Spleen (tissue), 11 donors: ENCODE results near the gene NCOA4. TPM values are rescaled to one million over a fixed set of nuclear protein-coding genes. Genes with fewer than 3 reads are reported as not detected.

Experiments used
- DNase-seq: peaks from one replicate; pipeline ENCODE4 v3.0.0-alpha.2; 2020
- H3K27ac ChIP-seq, 8 donors: fragments of 200-600 bp; sonication (generic) in 7 of 8; 1 replicate in 4 of 8; 2 replicates in 4 of 8; pipeline versions ENCODE4 v1.5.0 to v1.8.0; 2016 to 2021; ENCODE audit warnings: inconsistent platforms in 4 of 8, mild to moderate bottlenecking in 4 of 8, moderate library complexity in 1 of 8
- H3K27me3 ChIP-seq, 7 donors: fragments of 200-600 bp; sonication (generic) in 6 of 7; replicated peaks in 1 of 7; 1 replicate in 4 of 7; 2 replicates in 3 of 7; pipeline versions ENCODE4 v1.5.0 to v1.8.0; 2016 to 2021; ENCODE audit warnings: inconsistent platforms in 3 of 7, mild to moderate bottlenecking in 1 of 7
- H3K36me3 ChIP-seq, 6 donors: fragments of 200-600 bp; sonication (generic) in 5 of 6; 1 replicate in 4 of 6; 2 replicates in 2 of 6; pipeline versions ENCODE4 v1.5.0 to v1.8.0; 2016 to 2021; ENCODE audit warnings: inconsistent platforms in 2 of 6
- H3K4me1 ChIP-seq, 6 donors: fragments of 200-600 bp; sonication (generic) in 5 of 6; 1 replicate in 3 of 6; 2 replicates in 3 of 6; pipeline versions ENCODE4 v1.5.0 to v1.8.0; 2016 to 2021; ENCODE audit warnings: inconsistent platforms in 3 of 6
- H3K4me3 ChIP-seq, 8 donors: fragments of 200-600 bp; sonication (generic) in 7 of 8; 1 replicate in 4 of 8; 2 replicates in 4 of 8; pipeline versions ENCODE4 v1.5.0 to v1.8.0; 2016 to 2021; ENCODE audit warnings: inconsistent platforms in 4 of 8, mild to moderate bottlenecking in 4 of 8, moderate library complexity in 2 of 8
- H3K9me3 ChIP-seq, 8 donors: fragments of 200-600 bp; sonication (generic) in 7 of 8; 1 replicate in 4 of 8; 2 replicates in 4 of 8; pipeline versions ENCODE4 v1.5.0 to v1.8.0; 2016 to 2021; ENCODE audit warnings: inconsistent platforms in 4 of 8
- CTCF ChIP-seq, 11 experiments: fragments of 200-600 bp in 7 of 11; fragments of 450-650 bp in 4 of 11; sonication (generic) in 4 of 11; IDR thresholded peaks in 8 of 11; conservative IDR thresholded peaks in 3 of 11; 1 replicate in 7 of 11; 2 replicates in 4 of 11; pipeline versions ENCODE4 v1.4.0 to v1.8.0; 2016 to 2021; ENCODE audit warnings: antibody characterized with exemption in 11 of 11, inconsistent platforms in 4 of 11, mild to moderate bottlenecking in 1 of 11
- POLR2A ChIP-seq, 3 donors: fragments of 450-650 bp; IDR thresholded peaks; one replicate each; pipeline ENCODE4 v1.5.1; 2017; ENCODE audit warnings: antibody characterized with exemption in 3 of 3, mild to moderate bottlenecking in 1 of 3
- POLR2AphosphoS5 ChIP-seq, 3 donors: sonication (generic); formaldehyde crosslinking; IDR thresholded peaks; one replicate each; pipeline ENCODE4 v1.5.1; 2017; ENCODE audit warnings: antibody characterized with exemption in 3 of 3
- WGBS, 5 donors: extraction: QIAGEN DNeasy Blood & Tissue Kit in 3 of 5; methylation state at CpG; one replicate each; pipeline versions ENCODE4 v1.1.5 to v1.1.7; 2013 to 2018; 5-methylcytosine and 5-hydroxymethylcytosine counted together
- intact Hi-C: fragments of 100-400 bp; cut with DNase I; formaldehyde crosslinking; loops from one replicate; pipeline ENCODE4 v1.15.0; 2023; ENCODE audit warnings: low total_unique reads
- polyA plus RNA-seq, 3 donors: library from polyadenylated mRNA; stranded (reverse); fragments of 200-250 nt; gene quantifications; one replicate each; pipeline ENCODE4 v1.2.1, GENCODE V29; 2013
- total RNA-seq, 7 donors: library from RNA; depleted of rRNA in 3 of 7; stranded (reverse); fragments of >200 nt in 3 of 7; fragmentation: NEBNext Ultra II Directional in 4 of 7; extraction: Animal tissue kit (Norgen Biotek cat#: 25700) in 4 of 7; gene quantifications; one replicate each; pipeline versions ENCODE4 v1.1.0 to v1.2.1, GENCODE V29; 2016 to 2021
- donor health status: healthy with polysubstance abuse.
- donor health status: DM: no; HTN: no; CAD: no; lungs with moderate emphysema.
- donor health status: DM: no; HTN: no; CAD: no.
- donor health status: Bipolar disorder and iron deficiency.
- donor health status: healthy.
- donor health status: DM: no; HTN: no; CAD: no.
- donor health status: DM: yes; HTN: yes; CAD: no.

Gene NCOA4
- total and polyA plus RNA-seq, 10 donors = 39.3 to 352 (median 255) TPM

- Histone ChIP-seq H3K27ac (no peak overlapping the region), H3K9me3 (peaks cover 0 to 6% (median 0%) of the 10 kb centered on the region in 8 donors), H3K27me3 (no peaks in the 10 kb centered on the region), H3K4me1 (peaks cover 0 to 3% (median 0%) of the 10 kb centered on the region in 6 donors), H3K36me3 (no peaks in the 10 kb centered on the region), H3K4me3 (no peak overlapping the region)
- intact Hi-C loops = no loop called here
- DNase-seq = no peak
- 43 to 85% (median 65%) methylated on average over 6 of the region's 6 CpGs for WGBS, 5 donors
- no peak for TF ChIP-seq POLR2AphosphoS5 (IDR thresholded peaks at IDR 0.05)
- no peak for TF ChIP-seq CTCF (IDR thresholded peaks at IDR 0.05 in 8 of 11, conservative IDR thresholded peaks at IDR 0.05 in 3 of 11)
- TF ChIP-seq POLR2A (IDR thresholded peaks at IDR 0.05) = no peak
These were observed 40.3 kb upstream of the NCOA4 start for GRCh38 chr10:46070749-46071148.

GRCh38 chr10:46069771-46070463 is 39.5 kb upstream of the NCOA4 start:
- intact Hi-C loops = no loop called here
- DNase-seq = no peak
- 61 to 76% (median 69%) methylated on average over 6 of the region's 6 CpGs for WGBS, 5 donors

GRCh38 chr10:46068905-46069304 is 38.5 kb upstream of the NCOA4 start:
- Histone ChIP-seq H3K4me1 (peaks cover 0 to 3% (median 0%) of the 10 kb centered on the region in 6 donors), H3K4me3 (no peak overlapping the region), H3K27me3 (no peaks in the 10 kb centered on the region), H3K9me3 (peaks cover 0 to 6% (median 0%) of the 10 kb centered on the region in 8 donors), H3K27ac (no peak overlapping the region), H3K36me3 (no peaks in the 10 kb centered on the region)
- intact Hi-C loops = no loop called here
- WGBS, 5 donors = 83 to 88% (median 87%) methylated on average over 2 of the region's 2 CpGs
- TF ChIP-seq POLR2A (IDR thresholded peaks at IDR 0.05) = no peak
- no peak for TF ChIP-seq POLR2AphosphoS5 (IDR thresholded peaks at IDR 0.05)
- no peak for TF ChIP-seq CTCF (IDR thresholded peaks at IDR 0.05 in 8 of 11, conservative IDR thresholded peaks at IDR 0.05 in 3 of 11)
- no peak for DNase-seq

More at GRCh38 chr10:46069771-46070463, 39.5 kb upstream of the NCOA4 start:
- Histone ChIP-seq H3K9me3 (peaks cover 0 to 6% (median 0%) of the 10 kb centered on the region in 8 donors), H3K4me1 (peaks cover 0 to 3% (median 0%) of the 10 kb centered on the region in 6 donors), H3K27ac (no peak overlapping the region), H3K27me3 (no peaks in the 10 kb centered on the region), H3K36me3 (no peaks in the 10 kb centered on the region), H3K4me3 (no peak overlapping the region)
- TF ChIP-seq POLR2AphosphoS5 (IDR thresholded peaks at IDR 0.05) = no peak
- TF ChIP-seq POLR2A (IDR thresholded peaks at IDR 0.05) = no peak
- no peak for TF ChIP-seq CTCF (IDR thresholded peaks at IDR 0.05 in 8 of 11, conservative IDR thresholded peaks at IDR 0.05 in 3 of 11)

GRCh38 chr10:46068117-46068516 is 37.7 kb upstream of the NCOA4 start:
- intact Hi-C loops = no loop called here
- H3K4me1 ChIP-seq = peaks cover 0 to 3% (median 0%) of the 10 kb centered on the region in 6 donors
- H3K4me3 ChIP-seq = no peak overlapping the region
- peaks cover 0 to 1% (median 0%) of the 10 kb centered on the region in 8 donors for H3K9me3 ChIP-seq
- DNase-seq = no peak
- TF ChIP-seq POLR2A (IDR thresholded peaks at IDR 0.05) = no peak
- TF ChIP-seq POLR2AphosphoS5 (IDR thresholded peaks at IDR 0.05) = no peak
- no peak for TF ChIP-seq CTCF (IDR thresholded peaks at IDR 0.05 in 8 of 11, conservative IDR thresholded peaks at IDR 0.05 in 3 of 11)
- H3K27ac ChIP-seq = no peak overlapping the region
- no peaks in the 10 kb centered on the region for H3K27me3 ChIP-seq
- H3K36me3 ChIP-seq = no peaks in the 10 kb centered on the region
- whole genome bisulfite sequencing, 5 donors = 46 to 72% (median 67%) methylated on average over 1 of the region's 1 CpG
